Hepatocyte (in vitro differentiated cells): ENCODE data around the gene MYOF. TPM values are rescaled to one million over a fixed set of nuclear protein-coding genes. Genes with fewer than 3 reads are reported as not detected.
A peak's percentile ranks its signal among the peaks of the same experiment; 100 is the strongest.

Experiments
- DNase-seq: peaks from one replicate; pipeline ENCODE4 v3.0.0-alpha.2; 2016; ENCODE audit warnings: low spot score
- H2AFZ ChIP-seq: fragments of 200-600 bp; sonication (generic); 2 replicates; pipeline ENCODE4 v1.6.0; 2016; ENCODE audit warnings: antibody characterized with exemption, mild to moderate bottlenecking
- H3K27ac ChIP-seq: fragments of 200-600 bp; sonication (generic); 2 replicates; pipeline ENCODE4 v1.5.1; 2016; ENCODE audit warnings: mild to moderate bottlenecking
- H3K27me3 ChIP-seq: fragments of 200-600 bp; sonication (generic); 2 replicates; pipeline ENCODE4 v1.6.1; 2016
- H3K36me3 ChIP-seq: fragments of 200-600 bp; sonication (generic); replicated peaks from 2 replicates; pipeline ENCODE4 v1.5.1; 2016; ENCODE audit warnings: low read depth; ENCODE audit not compliant: insufficient read depth
- H3K4me1 ChIP-seq: fragments of 200-600 bp; sonication (generic); 2 replicates; pipeline ENCODE4 v1.5.1; 2016; ENCODE audit warnings: mild to moderate bottlenecking, moderate library complexity; ENCODE audit not compliant: insufficient read depth
- H3K4me2 ChIP-seq: fragments of 200-600 bp; sonication (generic); 2 replicates; pipeline ENCODE4 v1.6.0; 2016
- H3K4me3 ChIP-seq: fragments of 200-600 bp; sonication (generic); 2 replicates; pipeline ENCODE4 v1.5.1; 2016; ENCODE audit warnings: mild to moderate bottlenecking
- H3K79me2 ChIP-seq: fragments of 200-600 bp; sonication (generic); 2 replicates; pipeline ENCODE4 v1.6.0; 2017; ENCODE audit warnings: mild to moderate bottlenecking
- H3K9me2 ChIP-seq: fragments of 200-600 bp; sonication (generic); replicated peaks from 2 replicates; pipeline ENCODE4 v1.6.0; 2017; ENCODE audit warnings: mild to moderate bottlenecking; ENCODE audit not compliant: insufficient read depth
- H3K9me3 ChIP-seq: fragments of 200-600 bp; sonication (generic); 2 replicates; pipeline ENCODE4 v1.5.1; 2016; ENCODE audit warnings: low read depth, mild to moderate bottlenecking
- H4K20me1 ChIP-seq: fragments of 200-600 bp; sonication (generic); 2 replicates; pipeline ENCODE4 v1.6.0; 2016; ENCODE audit warnings: mild to moderate bottlenecking; ENCODE audit not compliant: insufficient read depth, poor library complexity, severe bottlenecking
- CTCF ChIP-seq: fragments of 200-600 bp; sonication (generic); IDR thresholded peaks from 2 replicates; pipeline ENCODE4 v1.5.1; 2016; ENCODE audit warnings: antibody characterized with exemption, mild to moderate bottlenecking; ENCODE audit not compliant: poor library complexity
- EZH2 ChIP-seq: fragments of 200-600 bp; sonication (generic); IDR thresholded peaks from 2 replicates; pipeline ENCODE4 v1.6.1; 2016; ENCODE audit warnings: antibody characterized with exemption, mild to moderate bottlenecking, borderline replicate concordance
- EZH2phosphoT487 ChIP-seq: fragments of 200-600 bp; sonication (generic); IDR thresholded peaks from one replicate; pipeline ENCODE4 v1.6.1; 2018; ENCODE audit warnings: antibody characterized with exemption, mild to moderate bottlenecking, low read depth, moderate library complexity; ENCODE audit not compliant: unreplicated experiment, severe bottlenecking
- WGBS: methylation state at CpG from one replicate; pipeline ENCODE4 v1.1.6; 2016; ENCODE audit warnings: low lambda C conversion rate; ENCODE audit errors: missing lambda C conversion rate; 5-methylcytosine and 5-hydroxymethylcytosine counted together
- polyA plus RNA-seq: library from polyadenylated mRNA; unstranded; fragments of >200 nt; fragmentation: Nextera tagmentation; extraction: Ambion mirVana; gene quantifications from 2 replicates; pipeline ENCODE4 v1.2.1, GENCODE V29; 2016
- total RNA-seq: library from RNA; depleted of rRNA; stranded (reverse); fragments of >200 nt; gene quantifications from 2 replicates; pipeline ENCODE4 v1.2.3, GENCODE V29; 2014

MYOF gene
- total and polyA plus RNA-seq, 2 experiments from 2014 or later, result 16.6 to 47.9 TPM

- Histone ChIP-seq H3K27me3 (no peaks in the 10 kb centered on the region), H3K79me2 (no peaks in the 10 kb centered on the region), H3K4me2 (no peak overlapping the region), H3K4me3 (no peak overlapping the region), H3K9me3 (no peaks in the 10 kb centered on the region), H3K27ac (no peak overlapping the region), H3K4me1 (no peaks in the 10 kb centered on the region), H4K20me1 (no peaks in the 10 kb centered on the region), H2AFZ (no peak overlapping the region), H3K36me3 (no peaks in the 10 kb centered on the region), H3K9me2 (no peaks in the 10 kb centered on the region)
- DNase-seq, result no peak
- TF ChIP-seq CTCF (no peak), EZH2 (no peak), EZH2phosphoT487 (no peak)
- WGBS, result 79% methylated on average over 6 of the region's 6 CpGs
Observed at GRCh38 chr10:93410697-93411348, 71.3 kb downstream of the MYOF start.

- peak; percentile 41 for DNase-seq
- Histone ChIP-seq H2AFZ (no peak overlapping the region), H3K4me2 (no peak overlapping the region), H3K9me2 (no peaks in the 10 kb centered on the region), H3K27ac (no peak overlapping the region), H3K4me1 (no peaks in the 10 kb centered on the region), H4K20me1 (no peaks in the 10 kb centered on the region), H3K79me2 (no peaks in the 10 kb centered on the region), H3K36me3 (no peaks in the 10 kb centered on the region), H3K9me3 (no peaks in the 10 kb centered on the region), H3K4me3 (no peak overlapping the region), H3K27me3 (no peaks in the 10 kb centered on the region)
- no peak for TF ChIP-seq EZH2
- TF ChIP-seq EZH2phosphoT487, result no peak
- no peak for TF ChIP-seq CTCF
- 64% methylated on average over 8 of the region's 8 CpGs for WGBS
Observed at GRCh38 chr10:93408783-93409182, 73.4 kb downstream of the MYOF start.

- no peaks in the 10 kb centered on the region for H3K4me1 ChIP-seq
- TF ChIP-seq EZH2phosphoT487, result no peak
- peak overlapping the region; percentile 52 for H3K4me2 ChIP-seq
- no peaks in the 10 kb centered on the region for H3K27me3 ChIP-seq
- H2AFZ ChIP-seq, result no peak overlapping the region
- H3K27ac ChIP-seq, result peak overlapping the region; percentile 90
- H3K9me3 ChIP-seq, result no peaks in the 10 kb centered on the region
- H3K36me3 ChIP-seq, result no peaks in the 10 kb centered on the region
- no peaks in the 10 kb centered on the region for H4K20me1 ChIP-seq
- H3K4me3 ChIP-seq, result no peak overlapping the region
- peak; percentile 41 for DNase-seq
- no peaks in the 10 kb centered on the region for H3K79me2 ChIP-seq
- no peaks in the 10 kb centered on the region for H3K9me2 ChIP-seq
- WGBS, result 68% methylated on average over 11 of the region's 11 CpGs
Observed at GRCh38 chr10:93406364-93407145, 75.6 kb downstream of the MYOF start.

- Histone ChIP-seq H3K27ac (no peak overlapping the region), H2AFZ (no peak overlapping the region), H3K9me3 (no peaks in the 10 kb centered on the region), H3K4me1 (no peaks in the 10 kb centered on the region), H3K36me3 (no peaks in the 10 kb centered on the region), H3K4me2 (no peak overlapping the region), H3K79me2 (no peaks in the 10 kb centered on the region), H3K9me2 (no peaks in the 10 kb centered on the region), H4K20me1 (no peaks in the 10 kb centered on the region), H3K27me3 (no peaks in the 10 kb centered on the region), H3K4me3 (no peak overlapping the region)
- DNase-seq, result no peak
- no peak for TF ChIP-seq CTCF
- TF ChIP-seq EZH2, result no peak
- TF ChIP-seq EZH2phosphoT487, result no peak
- 65% methylated on average over 3 of the region's 3 CpGs for WGBS
Observed at GRCh38 chr10:93404048-93404354, 78.1 kb downstream of the MYOF start.
